Stimulated activated CD4-positive, alpha-beta T cell treated with anti-CD3 and anti-CD28 coated beads, Interleukin-4, amount 100 ng/mL, for 24 hours (primary cell): ENCODE results near the gene PVR.
"Not testable (repeated sequence)": the region's sequence is repeated elsewhere in the genome, so short reads cannot be mapped to it uniquely, and the experiment has no call there.

Experiments
- DNase-seq: peaks from one replicate; pipeline ENCODE4 v3.0.0-alpha.2; 2020

The PVR gene

GRCh38 chr19:44704982-44705381, 61.3 kb downstream of the PVR start:
- no peak for DNase-seq

DNA sequence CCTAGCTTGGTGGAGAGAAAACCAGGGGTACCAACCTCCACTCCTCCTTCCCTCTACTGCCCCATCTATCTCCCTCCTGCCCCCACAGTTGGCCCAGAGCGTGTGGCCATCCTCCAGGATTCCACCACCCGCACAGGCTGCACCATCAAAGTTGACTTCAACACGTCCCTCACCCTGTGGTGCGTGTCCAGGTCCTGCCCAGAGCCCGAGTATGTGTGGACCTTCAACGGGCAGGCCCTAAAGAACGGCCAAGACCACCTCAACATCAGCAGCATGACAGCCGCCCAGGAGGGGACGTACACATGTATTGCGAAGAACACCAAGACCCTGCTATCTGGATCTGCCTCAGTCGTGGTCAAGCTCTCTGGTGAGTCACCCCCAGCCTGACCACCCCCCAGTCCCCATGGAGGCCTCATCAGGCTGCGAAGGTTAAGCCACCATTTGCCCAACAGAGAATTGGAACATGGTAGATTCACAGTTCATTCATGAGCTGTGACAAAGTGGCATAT, 61.8 kb downstream of the PVR start:
- DNase-seq: no peak

DNA sequence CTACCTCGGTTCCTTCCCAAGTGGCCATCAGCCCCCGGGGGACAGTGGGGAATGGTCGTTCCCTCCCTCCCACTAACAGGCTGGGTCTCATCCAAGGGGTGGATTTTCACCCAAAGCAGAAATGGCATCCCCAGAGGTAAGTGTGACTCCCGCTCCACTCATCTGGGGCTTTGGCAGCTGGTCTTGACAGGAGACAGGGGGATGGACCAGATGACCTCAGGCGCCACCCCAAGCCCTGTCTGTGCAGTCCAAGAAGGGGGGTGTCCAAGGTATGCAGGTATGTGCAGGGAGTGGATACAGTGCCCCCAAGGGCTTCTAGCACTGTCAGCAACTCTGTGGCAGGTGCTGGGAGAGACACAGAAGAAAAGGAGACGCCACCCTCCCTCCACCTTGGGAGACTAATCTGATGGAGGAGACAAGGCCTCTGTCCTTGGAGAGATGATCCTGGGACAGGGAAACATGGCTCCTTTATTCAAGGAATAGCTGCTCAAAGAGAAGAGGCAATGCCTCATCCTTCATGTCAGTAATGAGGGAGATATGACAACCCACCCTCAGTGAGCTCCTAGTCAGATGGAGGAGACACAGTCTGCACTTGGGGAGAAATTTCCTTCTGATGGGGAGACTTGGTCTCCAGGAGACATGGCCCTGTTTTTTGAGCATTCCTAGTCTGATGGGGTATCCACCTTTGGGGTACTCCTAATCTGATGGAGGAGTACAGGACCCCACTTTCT, 63.0 kb downstream of the PVR start:
- DNase-seq: no peak

- DNase-seq: no peak
These were observed 64.1 kb downstream of the PVR start for GRCh38 chr19:44707794-44708193.

- DNase-seq: no peak
These were observed 65.2 kb downstream of the PVR start for GRCh38 chr19:44708940-44709339.

DNA sequence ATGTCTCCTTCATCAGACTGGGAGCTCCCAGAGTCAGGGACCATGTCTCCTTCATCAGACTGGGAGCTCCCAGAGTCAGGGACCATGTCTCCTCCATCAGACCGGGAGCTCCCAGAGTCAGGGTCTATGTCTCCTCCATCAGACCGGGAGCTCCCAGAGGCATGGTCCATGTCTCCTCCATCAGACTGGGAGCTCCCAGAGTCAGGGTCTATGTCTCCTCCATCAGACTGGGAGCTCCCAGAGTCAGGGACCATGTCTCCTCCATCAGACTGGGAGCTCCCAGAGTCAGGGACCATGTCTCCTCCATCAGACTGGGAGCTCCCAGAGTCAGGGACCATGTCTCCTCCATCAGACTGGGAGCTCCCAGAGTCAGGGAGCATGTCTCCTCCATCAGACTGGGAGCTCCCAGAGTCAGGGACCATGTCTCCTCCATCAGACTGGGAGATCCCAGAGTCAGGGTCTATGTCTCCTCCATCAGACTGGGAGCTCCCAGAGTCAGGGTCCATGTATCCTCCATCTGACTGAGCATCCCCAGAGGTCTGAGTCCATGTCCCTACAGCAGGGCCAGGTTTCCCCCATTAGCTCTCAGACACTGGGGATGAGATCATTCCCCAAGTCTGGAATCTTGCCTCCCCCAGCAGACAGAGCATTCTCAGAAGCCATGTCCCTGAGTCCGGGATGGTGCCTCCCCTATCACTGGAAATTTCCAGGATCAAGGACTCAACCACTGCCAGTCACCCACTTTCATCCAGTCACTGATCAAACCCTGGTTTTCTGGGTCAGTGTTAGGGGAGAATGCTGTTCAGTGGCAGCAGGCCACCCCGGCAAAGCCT, 65.9 kb downstream of the PVR start:
- not testable (repeated sequence) for DNase-seq

DNA sequence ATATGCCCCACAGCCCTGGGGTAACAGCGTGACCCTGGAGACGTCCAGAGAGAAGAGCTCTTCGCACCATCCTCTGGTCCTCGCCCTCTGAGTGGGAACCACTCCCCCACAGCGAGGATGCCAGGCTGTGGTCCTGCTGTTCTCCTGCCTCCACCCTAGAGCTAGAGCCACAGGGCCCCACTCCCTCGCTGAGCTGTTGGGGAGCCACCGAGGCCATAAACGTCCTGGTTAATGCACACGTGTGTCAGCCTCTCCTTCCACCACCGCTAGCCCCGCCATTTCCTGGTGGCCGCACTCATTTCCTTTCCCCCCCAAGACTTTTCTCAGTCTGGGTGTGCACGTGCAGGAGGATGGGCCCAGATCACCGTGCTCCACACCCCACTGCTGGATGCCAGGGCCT, 66.8 kb downstream of the PVR start:
- no peak for DNase-seq

DNA sequence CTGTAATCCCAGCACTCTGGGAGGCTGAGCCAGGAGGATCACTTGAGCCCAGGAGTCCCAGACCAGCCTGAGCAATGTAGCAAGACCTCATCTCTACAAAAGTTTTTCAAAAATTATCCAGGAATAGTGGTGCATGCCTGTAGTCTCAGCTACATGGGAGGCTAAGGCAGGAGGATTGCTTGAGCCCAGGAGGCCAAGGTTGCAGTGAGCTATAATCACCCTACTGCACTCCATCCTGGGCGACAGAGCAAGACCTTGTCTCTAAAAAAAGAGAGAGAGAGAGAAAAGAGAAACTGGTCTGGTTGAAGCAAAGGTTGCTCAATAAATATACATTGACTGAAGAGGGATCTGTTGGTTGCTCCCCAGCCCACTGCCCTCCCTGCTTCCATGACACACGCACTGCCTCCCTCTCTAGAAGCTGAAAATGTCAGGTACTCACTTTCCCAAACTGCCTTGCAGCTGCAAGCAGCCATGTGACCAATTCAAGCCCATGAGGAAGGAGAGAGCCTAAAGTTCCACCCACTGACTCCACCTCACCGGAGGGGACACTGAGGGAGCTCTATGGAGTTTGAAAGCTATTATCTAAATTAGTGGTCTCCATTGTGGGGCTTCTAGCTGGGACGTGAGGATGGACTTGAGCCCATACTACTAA, 69.3 kb downstream of the PVR start:
- DNase-seq: no peak
